Loucy (cell line): ENCODE data around the gene PRKACA.

Experiments
- H2AFZ ChIP-seq: fragments of 200-600 bp; sonication (generic); 2 replicates; pipeline ENCODE4 v1.6.0; 2016; ENCODE audit warnings: antibody characterized with exemption, mild to moderate bottlenecking, low read length, moderate library complexity
- H3F3A ChIP-seq: fragments of 200-600 bp; 2 replicates; pipeline ENCODE4 v1.6.0; 2016; ENCODE audit warnings: antibody characterized with exemption, low read depth, mild to moderate bottlenecking
- H3K27me3 ChIP-seq: fragments of 200-600 bp; sonication (generic); 2 replicates; pipeline ENCODE4 v1.6.1; 2014; ENCODE audit warnings: low read length, mild to moderate bottlenecking; ENCODE audit not compliant: insufficient read depth, poor library complexity, severe bottlenecking
- H3K36me3 ChIP-seq: fragments of 200-600 bp; sonication (generic); 2 replicates; pipeline ENCODE4 v1.6.1; 2016; ENCODE audit warnings: low read length; ENCODE audit not compliant: insufficient read depth
- H3K4me1 ChIP-seq: fragments of 200-600 bp; sonication (generic); 2 replicates; pipeline ENCODE4 v1.5.1; 2014; ENCODE audit warnings: low read length, mild to moderate bottlenecking; ENCODE audit not compliant: insufficient read depth, poor library complexity, severe bottlenecking
- H3K4me2 ChIP-seq: fragments of 200-600 bp; sonication (generic); 2 replicates; pipeline ENCODE4 v1.6.0; 2014; ENCODE audit warnings: antibody characterized with exemption, low read length, low read depth, mild to moderate bottlenecking; ENCODE audit not compliant: poor library complexity, severe bottlenecking
- H3K4me3 ChIP-seq: fragments of 200-600 bp; sonication (generic); 2 replicates; pipeline ENCODE4 v1.5.1; 2014; ENCODE audit warnings: low read length, mild to moderate bottlenecking, mixed read lengths; ENCODE audit not compliant: poor library complexity, severe bottlenecking
- H3K79me2 ChIP-seq: fragments of 200-600 bp; sonication (generic); 2 replicates; pipeline ENCODE4 v1.6.1; 2014; ENCODE audit warnings: low read length; ENCODE audit not compliant: insufficient read depth
- H3K9ac ChIP-seq: fragments of 200-600 bp; sonication (generic); 2 replicates; pipeline ENCODE4 v1.6.0; 2014; ENCODE audit warnings: mild to moderate bottlenecking, low read depth, low read length, moderate library complexity; ENCODE audit not compliant: poor library complexity, severe bottlenecking
- H3K9me2 ChIP-seq: fragments of 200-600 bp; sonication (generic); replicated peaks from 2 replicates; pipeline ENCODE4 v1.6.1; 2016; ENCODE audit warnings: low read depth, low read length, mixed read lengths
- H3K9me3 ChIP-seq: fragments of 200-600 bp; sonication (generic); 2 replicates; pipeline ENCODE4 v1.6.1; 2014; ENCODE audit warnings: mild to moderate bottlenecking, antibody characterized with exemption, low read length, low read depth; ENCODE audit not compliant: insufficient read depth
- H4K20me1 ChIP-seq: fragments of 200-600 bp; sonication (generic); 2 replicates; pipeline ENCODE4 v1.6.0; 2014; ENCODE audit warnings: antibody characterized with exemption, low read length, mild to moderate bottlenecking; ENCODE audit not compliant: insufficient read depth, poor library complexity, severe bottlenecking
- CTCF ChIP-seq: fragments of 200-600 bp; sonication (generic); conservative IDR thresholded peaks from 2 replicates; pipeline ENCODE4 v1.5.1; 2014; ENCODE audit warnings: mild to moderate bottlenecking, antibody characterized with exemption, low read length
- EZH2phosphoT487 ChIP-seq: fragments of 200-600 bp; IDR thresholded peaks from 2 replicates; pipeline ENCODE4 v1.6.1; 2018; ENCODE audit warnings: antibody characterized with exemption, mild to moderate bottlenecking, moderate library complexity, borderline replicate concordance

PRKACA gene

GRCh38 chr19:14061751-14062557, 55.6 kb downstream of the PRKACA start, which contains the start of gene PALM3:
Gene PALM3, minus strand, starts transcription at chr19:14062076. Its CDS starts 96 bp downstream, at chr19:14061980.
- Histone ChIP-seq H3K9me2 (no peaks in the 10 kb centered on the region), H3F3A (no peaks in the 10 kb centered on the region)

GRCh38 chr19:14061081-14061749, 56.3 kb downstream of the PRKACA start:
- H3K79me2 ChIP-seq = no peaks in the 10 kb centered on the region
- H4K20me1 ChIP-seq = no peaks in the 10 kb centered on the region
- TF ChIP-seq CTCF (no peak), EZH2phosphoT487 (no peak)
- no peak overlapping the region for H3K4me3 ChIP-seq
- H3K9me3 ChIP-seq = no peaks in the 10 kb centered on the region
- H3K4me2 ChIP-seq = no peak overlapping the region
- H3K36me3 ChIP-seq = no peaks in the 10 kb centered on the region
- no peak overlapping the region for H3K9ac ChIP-seq
- H3K4me1 ChIP-seq = no peaks in the 10 kb centered on the region
- H2AFZ ChIP-seq = no peak overlapping the region
- no peaks in the 10 kb centered on the region for H3K27me3 ChIP-seq
- no peaks in the 10 kb centered on the region for H3K9me2 ChIP-seq
- H3F3A ChIP-seq = no peaks in the 10 kb centered on the region

More at GRCh38 chr19:14061751-14062557, 55.6 kb downstream of the PRKACA start, which contains the start of gene PALM3:
- no peaks in the 10 kb centered on the region for H3K27me3 ChIP-seq
- no peak within 1 kb of the TSS for H3K4me3 ChIP-seq
- no peak within 1 kb of the TSS for H2AFZ ChIP-seq
- no peaks in the 10 kb centered on the region for H3K4me1 ChIP-seq
- no peaks in the 10 kb centered on the region for H3K9me3 ChIP-seq
- no peaks in the 10 kb centered on the region for H3K36me3 ChIP-seq
- no peak within 1 kb of the TSS for H3K4me2 ChIP-seq
- H4K20me1 ChIP-seq = no peaks in the 10 kb centered on the region
- H3K79me2 ChIP-seq = no peaks in the 10 kb centered on the region
- H3K9ac ChIP-seq = no peak within 1 kb of the TSS
- TF ChIP-seq CTCF = no peak
- no peak for TF ChIP-seq EZH2phosphoT487

GRCh38 chr19:14059652-14060155, 57.9 kb downstream of the PRKACA start:
- no peaks in the 10 kb centered on the region for H4K20me1 ChIP-seq
- no peaks in the 10 kb centered on the region for H3K36me3 ChIP-seq
- no peaks in the 10 kb centered on the region for H3K27me3 ChIP-seq
- no peaks in the 10 kb centered on the region for H3F3A ChIP-seq
- H3K4me1 ChIP-seq = no peaks in the 10 kb centered on the region
- H2AFZ ChIP-seq = no peak overlapping the region
- H3K9me2 ChIP-seq = no peaks in the 10 kb centered on the region
- no peaks in the 10 kb centered on the region for H3K79me2 ChIP-seq
- H3K4me3 ChIP-seq = no peak overlapping the region
- H3K4me2 ChIP-seq = no peak overlapping the region
- TF ChIP-seq CTCF (no peak), EZH2phosphoT487 (no peak)
- H3K9ac ChIP-seq = no peak overlapping the region
- H3K9me3 ChIP-seq = no peaks in the 10 kb centered on the region
